ENCODE measurements around the gene ASB6. TPM values are rescaled to one million over a fixed set of nuclear protein-coding genes. Genes with fewer than 3 reads are reported as not detected.

Gene ASB6
- total and polyA plus RNA-seq, 5 experiments from 2014 or later: 14.8 to 35.7 (median 29.1) TPM

DNA sequence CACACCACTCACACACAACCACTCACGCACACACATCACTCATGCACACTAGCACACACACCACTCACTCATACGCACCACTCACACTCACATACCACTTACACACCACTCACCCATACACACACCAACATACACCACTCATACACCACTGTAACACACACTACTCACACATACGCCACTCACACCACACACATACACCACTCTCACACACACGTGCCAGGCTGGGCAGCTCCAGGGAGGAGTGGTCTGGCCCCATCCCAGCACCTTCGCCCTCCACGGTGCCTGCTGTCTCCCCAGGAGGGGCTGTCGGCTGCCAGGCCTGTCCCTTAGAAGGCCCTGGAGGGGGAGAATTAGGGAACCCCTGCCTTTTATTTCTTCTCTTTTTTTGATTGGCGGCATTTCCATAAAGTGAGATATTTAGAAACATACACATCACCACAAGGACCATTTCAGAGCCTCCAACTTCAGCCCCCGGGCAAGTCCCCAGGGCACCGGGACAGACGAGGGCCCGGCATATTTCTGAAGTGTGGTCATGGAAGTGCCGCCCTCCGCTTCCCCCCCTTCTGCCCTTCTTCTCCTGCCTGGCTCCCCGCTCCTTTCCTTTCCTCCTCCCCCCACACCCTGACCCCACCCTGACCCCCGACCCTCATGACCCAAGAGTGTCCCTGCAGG is 6.3 kb upstream of the ASB6 start:
- no peaks in the 10 kb centered on the region for H3K4me1 Mint-ChIP-seq
- peak overlapping the region in 3 of 10 donors; percentile 2 to 57 (median 10) for H3K27ac Mint-ChIP-seq
- DNase-seq: no peak
- peaks cover 0 to 1% (median 0%) of the 10 kb centered on the region in 5 donors for H3K27me3 Mint-ChIP-seq
- no peaks in the 10 kb centered on the region for H3K36me3 Mint-ChIP-seq
- POLR2A ChIA-PET: no interaction called here
- no peak for ATAC-seq
- no peak overlapping the region for H3K4me3 Mint-ChIP-seq
- no peaks in the 10 kb centered on the region for H3K9me3 Mint-ChIP-seq

DNA sequence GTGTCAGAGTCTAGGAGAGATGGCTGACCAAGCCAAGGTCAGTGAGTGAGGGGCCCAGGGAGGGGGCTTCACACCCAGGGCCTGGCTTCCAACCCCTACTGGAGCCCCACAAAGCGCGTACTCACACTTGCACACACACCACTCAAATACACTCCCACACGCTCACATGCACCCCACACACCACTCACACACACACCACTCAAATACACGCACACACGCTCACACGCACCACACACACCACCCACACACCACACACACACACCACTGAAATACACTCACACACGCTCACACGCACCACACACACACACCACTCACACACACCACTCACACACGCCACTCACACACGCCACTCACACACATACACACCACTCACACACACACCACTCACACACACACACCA is 5.7 kb upstream of the ASB6 start:
- no peak for DNase-seq
- peak overlapping the region in 1 of 10 donors; percentile 57 for H3K27ac Mint-ChIP-seq
- POLR2A ChIA-PET: no interaction called here
- ATAC-seq: no peak
- H3K4me1 Mint-ChIP-seq: no peaks in the 10 kb centered on the region
- peak overlapping the region in 1 of 10 donors; percentile 72 for H3K4me3 Mint-ChIP-seq
- H3K9me3 Mint-ChIP-seq: no peaks in the 10 kb centered on the region
- peaks cover 0 to 1% (median 0%) of the 10 kb centered on the region in 5 donors for H3K27me3 Mint-ChIP-seq
- no peaks in the 10 kb centered on the region for H3K36me3 Mint-ChIP-seq

DNA sequence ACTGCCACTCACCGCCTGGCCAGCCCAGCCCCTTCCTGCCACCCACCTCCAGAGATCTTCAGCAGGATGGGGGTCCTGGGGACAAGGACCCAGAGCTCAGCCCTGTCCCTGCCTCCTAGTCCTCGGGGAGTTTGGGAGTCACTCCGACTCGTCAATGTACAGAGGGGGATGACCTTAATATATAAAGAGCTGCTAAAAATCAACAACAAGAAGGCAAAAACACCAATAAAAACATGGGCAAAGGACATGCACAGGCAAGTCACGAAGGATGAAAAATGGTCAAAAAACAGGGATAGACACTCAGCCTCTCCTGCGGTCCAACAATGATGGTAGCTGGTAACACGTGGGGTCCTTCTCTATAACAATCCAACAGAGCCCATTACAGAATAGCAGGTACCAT is 4.7 kb upstream of the ASB6 start:
- no peak for DNase-seq
- H3K4me1 Mint-ChIP-seq: no peaks in the 10 kb centered on the region
- H3K9me3 Mint-ChIP-seq: no peaks in the 10 kb centered on the region
- ATAC-seq: no peak
- H3K27me3 Mint-ChIP-seq: peaks cover 0 to 1% (median 0%) of the 10 kb centered on the region in 5 donors
- no peaks in the 10 kb centered on the region for H3K36me3 Mint-ChIP-seq
- POLR2A ChIA-PET: no interaction called here
- H3K4me3 Mint-ChIP-seq: peak overlapping the region in 1 of 10 donors; percentile 64
- H3K27ac Mint-ChIP-seq: peak overlapping the region in 2 of 10 donors; percentile 22 to 48

DNA sequence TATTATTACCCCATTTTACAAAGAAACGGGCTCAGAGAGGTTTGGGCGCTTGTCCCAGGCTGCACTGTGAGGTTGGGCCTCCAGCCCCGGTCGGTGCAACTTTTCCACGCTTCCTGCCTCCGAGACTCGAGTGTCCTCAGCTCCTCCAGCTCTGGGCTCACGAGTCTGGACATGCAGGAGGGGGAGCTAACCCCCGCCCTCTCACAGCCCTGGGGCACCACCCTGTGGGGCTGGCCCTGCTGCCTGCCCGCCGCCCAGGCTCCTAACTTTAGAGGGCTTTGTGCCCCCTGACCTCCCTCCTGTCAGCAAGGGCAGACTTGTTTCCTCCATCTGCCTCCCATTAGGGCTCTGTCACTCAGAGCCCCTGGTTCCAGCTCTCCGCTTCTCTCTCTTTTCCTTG is 4.3 kb upstream of the ASB6 start:
- ATAC-seq (no peak), DNase-seq (no peak)
- Mint-ChIP-seq H3K9me3 (no peaks in the 10 kb centered on the region), H3K36me3 (no peaks in the 10 kb centered on the region), H3K4me1 (peaks cover 2 to 4% (median 3%) of the 10 kb centered on the region in 4 donors), H3K4me3 (peak overlapping the region in 1 of 10 donors; percentile 64), H3K27me3 (peaks cover 0 to 1% (median 0%) of the 10 kb centered on the region in 5 donors), H3K27ac (peak overlapping the region in 1 of 10 donors; percentile 48)
- POLR2A ChIA-PET: no interaction called here

DNA sequence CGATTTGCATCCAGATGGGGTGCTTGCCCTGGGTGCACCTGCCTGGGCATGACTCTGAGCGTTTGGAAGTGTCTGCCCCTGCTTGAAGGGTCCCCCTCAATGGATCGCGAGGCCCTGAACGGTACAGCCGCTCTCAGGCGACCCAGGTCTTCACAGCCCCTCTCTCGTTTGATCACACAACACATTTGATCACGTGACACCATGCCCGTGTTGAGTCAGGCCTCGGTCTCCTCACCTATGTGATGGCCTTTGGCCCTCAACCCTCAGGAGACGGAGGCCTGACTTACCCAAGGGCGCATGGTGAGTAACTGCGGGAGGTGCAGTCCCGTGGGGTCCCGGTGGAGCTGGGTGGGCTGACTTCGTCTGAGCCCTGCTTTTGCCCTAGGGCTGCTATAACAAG is 3.0 kb upstream of the ASB6 start:
- ATAC-seq (no peak), DNase-seq (no peak)
- Mint-ChIP-seq H3K36me3 (no peaks in the 10 kb centered on the region), H3K4me1 (peaks cover 5 to 16% (median 10%) of the 10 kb centered on the region in 4 donors), H3K4me3 (peak overlapping the region in 2 of 10 donors; percentile 43 to 50), H3K9me3 (no peaks in the 10 kb centered on the region), H3K27me3 (peaks cover 0 to 1% (median 0%) of the 10 kb centered on the region in 5 donors), H3K27ac (no peak overlapping the region)
- POLR2A ChIA-PET: interaction anchor here (0.5 kb wide), 1 partner anchor 580 kb away, joined by 3 read pairs; no protein-coding TSS in a partner anchor

DNA sequence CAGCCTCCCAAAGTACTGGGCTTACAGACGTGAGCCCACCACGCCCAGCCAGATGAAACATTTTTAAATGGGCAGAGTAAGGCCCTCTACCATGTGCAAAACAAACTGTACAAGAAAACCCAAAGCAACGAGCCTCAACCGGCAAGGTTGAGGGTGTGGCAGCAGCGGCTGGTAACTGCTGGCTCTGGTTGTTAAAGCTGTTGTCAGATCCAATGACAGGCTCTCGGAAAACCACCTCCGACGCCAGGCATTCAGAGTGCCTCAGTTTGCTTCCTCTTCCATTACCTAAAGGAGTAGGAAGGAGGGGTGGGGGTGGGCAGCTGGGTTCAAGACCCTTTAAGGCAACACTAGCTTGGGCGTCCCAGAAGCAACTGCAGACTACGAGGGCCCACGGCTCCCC is 2.4 kb upstream of the ASB6 start:
- Mint-ChIP-seq H3K4me1 (peaks cover 5 to 18% (median 11%) of the 10 kb centered on the region in 4 donors), H3K9me3 (no peaks in the 10 kb centered on the region), H3K27ac (no peak overlapping the region), H3K27me3 (peaks cover 0 to 1% (median 0%) of the 10 kb centered on the region in 5 donors), H3K36me3 (no peaks in the 10 kb centered on the region), H3K4me3 (peak overlapping the region in 2 of 10 donors; percentile 12 to 24)
- ATAC-seq: no peak
- no peak for DNase-seq
- POLR2A ChIA-PET: interaction anchor here (1.5 kb wide), 1 partner anchor 18 kb away, joined by 6 read pairs; the partner anchor contains the start of gene NTMT1

DNA sequence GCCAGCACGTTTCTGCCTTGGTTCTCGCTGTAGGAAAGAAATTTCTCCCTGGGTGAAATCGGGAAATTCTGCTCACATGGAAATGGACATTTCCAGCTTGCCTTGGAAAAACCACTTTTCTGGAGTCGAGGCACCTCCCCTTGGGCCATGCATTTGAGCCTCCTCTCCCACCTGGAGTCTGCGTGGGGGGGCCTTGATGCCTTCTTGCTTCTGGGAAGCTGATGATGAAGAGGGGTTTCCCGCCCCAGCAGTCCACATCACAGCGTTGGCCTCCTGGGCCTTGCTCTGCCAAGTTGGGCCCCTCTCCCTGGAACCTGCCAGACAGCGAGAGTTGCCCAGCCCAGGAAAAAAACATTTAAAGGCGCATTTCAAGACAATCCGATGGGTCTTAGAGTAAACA is 1.8 kb upstream of the ASB6 start:
- Mint-ChIP-seq H3K27ac (peak overlapping the region in 3 of 10 donors; percentile 22 to 96 (median 31)), H3K9me3 (no peaks in the 10 kb centered on the region), H3K4me3 (peak overlapping the region in 7 of 10 donors; percentile 51 to 90 (median 79)), H3K36me3 (no peaks in the 10 kb centered on the region), H3K4me1 (peaks cover 5 to 18% (median 11%) of the 10 kb centered on the region in 4 donors), H3K27me3 (peaks cover 0 to 1% (median 0%) of the 10 kb centered on the region in 5 donors)
- no peak for DNase-seq
- POLR2A ChIA-PET: interaction anchor here (0.7 to 1.5 kb wide), 3 partner anchors 18 to 323 kb away, joined by 3 to 6 read pairs (median 3); partner anchors contain the start of gene NTMT1
- no peak for ATAC-seq

DNA sequence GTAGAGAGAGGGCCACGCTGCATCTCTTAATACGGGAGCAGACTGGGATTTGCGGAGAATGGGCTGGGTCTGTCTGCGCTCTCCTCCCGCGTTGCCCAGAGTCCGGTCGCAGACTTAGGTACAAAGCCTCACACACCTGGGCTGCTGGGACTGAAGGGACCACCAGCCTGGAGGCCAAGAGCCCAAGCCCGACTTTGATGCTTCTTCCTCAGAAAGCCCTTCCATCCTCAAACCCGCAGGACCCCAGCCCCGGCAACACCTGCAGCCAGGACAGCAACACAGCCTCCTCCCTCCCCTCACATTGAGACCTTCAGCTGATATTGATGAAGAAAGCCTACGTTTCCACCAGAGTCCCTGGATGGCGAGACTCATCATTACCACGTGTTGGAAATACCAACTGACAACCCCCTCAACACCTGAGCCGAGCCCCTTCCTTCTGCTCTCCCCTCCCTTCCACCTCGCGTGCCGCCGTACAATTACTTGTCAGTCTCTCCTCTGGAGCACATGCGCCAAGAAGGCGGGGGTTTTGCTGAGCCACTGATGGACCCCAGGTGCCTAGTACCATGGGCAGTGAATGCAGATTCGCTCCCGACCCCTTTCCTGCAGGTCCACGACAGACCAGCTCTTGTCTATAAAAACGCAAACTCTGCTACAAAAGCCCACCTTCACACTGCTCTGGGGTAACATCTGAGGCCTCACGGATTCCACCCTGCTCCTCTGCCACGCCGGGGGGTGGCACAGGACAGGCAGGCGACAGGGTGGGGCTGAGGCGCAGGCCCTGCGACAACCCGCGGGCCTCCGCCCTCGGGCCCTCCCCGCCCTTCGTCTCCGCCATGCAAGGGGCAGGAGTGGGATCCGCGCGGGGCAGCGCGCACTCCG is 841 bp downstream of the ASB6 start:
- Mint-ChIP-seq H3K4me1 (peaks cover 10 to 22% (median 20%) of the 10 kb centered on the region in 4 donors), H3K36me3 (peaks cover 0 to 14% (median 2%) of the 10 kb centered on the region in 3 donors), H3K27me3 (no peaks in the 10 kb centered on the region), H3K27ac (peak overlapping the region; percentile 47 to 93 (median 82)), H3K4me3 (peak overlapping the region; percentile 78 to 89 (median 83)), H3K9me3 (no peaks in the 10 kb centered on the region)
- peak in 1 of 10 donors; percentile 28 for DNase-seq
- ATAC-seq: peak; percentile 58 to 60
- POLR2A ChIA-PET: interaction anchor here (0.6 to 7.1 kb wide), 5 partner anchors 13 to 442 kb away, joined by 3 to 51 read pairs (median 3); partner anchors contain the start of genes NTMT1 and TOR1B

DNA sequence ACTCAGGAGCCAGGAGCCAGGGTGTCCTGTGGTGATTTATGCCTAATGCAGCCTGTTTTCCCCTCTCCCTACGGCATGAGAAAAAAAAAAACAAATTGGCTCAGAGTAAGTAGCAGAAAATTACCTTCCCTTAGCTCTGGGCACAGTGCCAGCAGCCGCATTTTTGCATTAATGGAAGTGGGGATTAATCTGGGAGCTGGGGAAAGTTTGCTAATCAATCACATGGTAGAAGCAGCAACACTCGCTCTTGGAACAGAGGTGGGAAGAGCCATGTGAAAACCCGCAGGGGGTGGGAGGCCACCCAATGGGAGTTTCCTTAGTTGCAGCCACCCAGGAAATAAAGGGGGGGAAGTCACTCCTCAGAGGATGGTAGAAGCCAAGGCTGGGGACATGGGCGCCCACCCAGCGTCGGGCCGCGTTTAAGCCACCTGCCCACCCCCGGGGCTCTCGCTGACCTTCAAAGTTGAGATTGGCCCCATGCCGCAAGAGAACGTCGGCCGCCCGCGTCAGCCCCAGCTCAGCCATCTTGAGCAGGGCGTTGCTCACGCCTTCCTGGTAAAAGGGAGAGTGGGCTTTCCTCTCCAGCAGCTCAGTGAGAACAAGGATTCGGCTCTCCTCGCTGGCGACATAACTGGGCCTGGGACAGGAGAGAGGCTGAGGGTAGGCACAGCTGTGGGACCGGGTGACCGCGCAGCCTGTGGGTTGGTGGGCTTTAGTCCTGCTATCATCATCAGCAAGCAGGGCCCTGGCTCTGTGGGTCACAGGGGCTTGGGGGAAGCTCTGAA is 1.7 kb downstream of the ASB6 start:
- Mint-ChIP-seq H3K36me3 (peaks cover 0 to 22% (median 2%) of the 10 kb centered on the region in 3 donors), H3K4me1 (peaks cover 10 to 22% (median 20%) of the 10 kb centered on the region in 4 donors), H3K27me3 (no peaks in the 10 kb centered on the region), H3K9me3 (no peaks in the 10 kb centered on the region), H3K27ac (peak overlapping the region in 9 of 10 donors; percentile 28 to 93 (median 75)), H3K4me3 (peak overlapping the region; percentile 78 to 89 (median 83))
- DNase-seq: no peak
- ATAC-seq: no peak
- POLR2A ChIA-PET: interaction anchor here (1.2 to 7.1 kb wide), 3 partner anchors 12 to 163 kb away, joined by 3 to 51 read pairs (median 5); partner anchors contain the start of genes NTMT1 and TOR1B

DNA sequence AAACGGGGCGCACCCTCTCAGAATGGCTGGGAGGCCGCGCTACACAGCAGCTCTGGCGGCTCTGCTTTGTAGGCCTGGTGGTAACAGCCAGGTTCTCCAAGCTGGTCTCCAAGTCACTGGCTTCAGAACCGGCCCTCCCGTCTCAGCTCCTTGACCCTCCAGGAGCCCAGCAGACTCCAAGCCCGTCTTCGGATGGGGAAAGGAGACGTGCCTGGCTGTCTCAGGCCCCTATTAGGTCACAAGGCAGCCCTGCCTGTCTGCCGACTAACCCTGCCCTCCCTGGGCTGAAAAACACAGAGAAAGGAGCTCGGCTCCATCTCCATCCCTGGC is 2.2 kb downstream of the ASB6 start:
- peaks cover 0 to 28% (median 5%) of the 10 kb centered on the region in 3 donors for H3K36me3 Mint-ChIP-seq
- no peaks in the 10 kb centered on the region for H3K9me3 Mint-ChIP-seq
- H3K27me3 Mint-ChIP-seq: no peaks in the 10 kb centered on the region
- H3K27ac Mint-ChIP-seq: peak overlapping the region in 5 of 10 donors; percentile 28 to 72 (median 62)
- POLR2A ChIA-PET: interaction anchor here (1.6 to 7.1 kb wide), 2 partner anchors 12 to 164 kb away, joined by 5 to 51 read pairs; partner anchors contain the start of genes NTMT1 and TOR1B
- H3K4me3 Mint-ChIP-seq: peak overlapping the region; percentile 43 to 89 (median 82)
- ATAC-seq (no peak), DNase-seq (no peak)
- peaks cover 12 to 22% (median 21%) of the 10 kb centered on the region in 4 donors for H3K4me1 Mint-ChIP-seq

DNA sequence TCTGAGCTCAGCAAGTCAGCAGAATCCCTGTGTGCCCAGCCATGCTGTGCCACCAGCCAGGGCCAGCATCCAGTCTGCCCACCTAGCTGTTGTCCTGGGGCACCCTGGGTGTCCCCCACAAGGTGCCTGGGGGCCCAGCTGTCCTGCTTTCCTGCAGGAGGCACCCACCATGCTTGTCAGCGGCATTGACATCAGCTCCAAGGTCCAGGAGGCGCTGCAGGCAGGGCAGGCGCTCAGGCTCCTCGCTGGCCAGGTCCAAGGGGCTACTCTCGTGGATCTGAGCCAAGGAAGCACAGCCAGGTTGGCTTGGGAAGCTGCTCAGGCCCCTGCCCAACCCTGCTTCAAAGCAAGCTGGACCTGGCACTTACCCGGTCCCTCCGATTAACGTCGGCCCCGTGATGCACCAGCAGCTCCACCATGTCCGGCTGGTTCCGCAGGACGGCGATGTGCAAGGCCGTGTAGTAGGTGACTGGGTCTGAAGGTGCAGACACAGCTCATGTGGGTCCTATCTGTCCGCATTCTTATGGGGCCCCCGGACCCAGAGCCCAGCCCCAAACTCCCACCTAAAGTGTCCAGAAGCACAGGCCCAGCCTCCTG is 2.8 kb downstream of the ASB6 start:
- H3K27ac Mint-ChIP-seq: peak overlapping the region in 1 of 10 donors; percentile 60
- H3K4me3 Mint-ChIP-seq: no peak overlapping the region

More for the DNA sequence above, 2.8 kb downstream of the ASB6 start:
- Mint-ChIP-seq H3K27me3 (no peaks in the 10 kb centered on the region), H3K4me1 (peaks cover 12 to 22% (median 21%) of the 10 kb centered on the region in 4 donors), H3K9me3 (no peaks in the 10 kb centered on the region), H3K36me3 (peaks cover 0 to 30% (median 5%) of the 10 kb centered on the region in 3 donors)
- POLR2A ChIA-PET: interaction anchor here (1.6 to 7.1 kb wide), 2 partner anchors 11 to 165 kb away, joined by 5 to 51 read pairs; partner anchors contain the start of genes NTMT1 and TOR1B
- DNase-seq (no peak), ATAC-seq (no peak)

Measured in naive thymus-derived CD8-positive, alpha-beta T cell (primary cell).